Neural progenitor cell (in vitro differentiated cells): ENCODE data around the gene PARP3. TPM values are rescaled to one million over a fixed set of nuclear protein-coding genes. Genes with fewer than 3 reads are reported as not detected.

Experiments
- DNase-seq: peaks from one replicate; pipeline ENCODE4 v3.0.0-alpha.2; 2016; ENCODE audit warnings: low spot score
- H2AFZ ChIP-seq: fragments of 200-600 bp; sonication (generic); replicated peaks from 2 replicates; pipeline ENCODE4 v1.6.1; 2016; ENCODE audit warnings: antibody characterized with exemption
- H3F3A ChIP-seq: fragments of 200-600 bp; sonication (generic); 2 replicates; pipeline ENCODE4 v1.6.1; 2016; ENCODE audit warnings: antibody characterized with exemption, low read depth
- H3K27ac ChIP-seq: fragments of 200-600 bp; sonication (generic); 2 replicates; pipeline ENCODE4 v1.5.1; 2016; ENCODE audit warnings: mild to moderate bottlenecking
- H3K27me3 ChIP-seq: fragments of 200-600 bp; sonication (generic); 2 replicates; pipeline ENCODE4 v1.6.1; 2016; ENCODE audit warnings: mild to moderate bottlenecking, moderate library complexity
- H3K36me3 ChIP-seq: fragments of 200-600 bp; sonication (generic); 2 replicates; pipeline ENCODE4 v1.5.1; 2016
- H3K4me1 ChIP-seq: fragments of 200-600 bp; sonication (generic); 2 replicates; pipeline ENCODE4 v1.6.1; 2016; ENCODE audit warnings: mixed run types
- H3K4me2 ChIP-seq: fragments of 200-600 bp; sonication (generic); 2 replicates; pipeline ENCODE4 v1.6.1; 2016
- H3K4me3 ChIP-seq: fragments of 200-600 bp; sonication (generic); 2 replicates; pipeline ENCODE4 v1.5.1; 2016
- H3K79me2 ChIP-seq: fragments of 200-600 bp; sonication (generic); 2 replicates; pipeline ENCODE4 v1.6.1; 2016; ENCODE audit warnings: low read depth
- H3K9ac ChIP-seq: fragments of 200-600 bp; sonication (generic); 2 replicates; pipeline ENCODE4 v1.6.1; 2016
- H3K9me3 ChIP-seq: fragments of 200-600 bp; sonication (generic); 2 replicates; pipeline ENCODE4 v1.5.1; 2016; ENCODE audit warnings: low read depth
- H4K20me1 ChIP-seq: fragments of 200-600 bp; sonication (generic); 2 replicates; pipeline ENCODE4 v1.6.1; 2016; ENCODE audit warnings: low read depth
- H3K27ac Mint-ChIP-seq: 3 replicates; pipeline ENCODE4 v1.8.0; 2021; ENCODE audit warnings: mixed read lengths
- H3K27me3 Mint-ChIP-seq: 2 replicates; pipeline ENCODE4 v1.8.0; 2022; ENCODE audit warnings: low read depth, mild to moderate bottlenecking, inconsistent platforms, moderate library complexity, mixed read lengths; ENCODE audit not compliant: insufficient read depth
- H3K36me3 Mint-ChIP-seq: 3 replicates; pipeline ENCODE4 v1.8.0; 2021; ENCODE audit warnings: mixed read lengths
- H3K4me1 Mint-ChIP-seq: 3 replicates; pipeline ENCODE4 v1.8.0; 2021; ENCODE audit warnings: mixed read lengths
- H3K4me3 Mint-ChIP-seq: 3 replicates; pipeline ENCODE4 v1.8.0; 2021; ENCODE audit warnings: mild to moderate bottlenecking, moderate library complexity, mixed read lengths
- H3K9me3 Mint-ChIP-seq: 3 replicates; pipeline ENCODE4 v1.8.0; 2020; ENCODE audit warnings: mixed read lengths
- EZH2 ChIP-seq: fragments of 200-600 bp; sonication (generic); IDR thresholded peaks from 2 replicates; pipeline ENCODE4 v1.6.1; 2017; ENCODE audit warnings: antibody characterized with exemption, mild to moderate bottlenecking, moderate library complexity
- EZH2phosphoT487 ChIP-seq: fragments of 200-600 bp; sonication (generic); IDR thresholded peaks from 2 replicates; pipeline ENCODE4 v1.6.1; 2017; ENCODE audit warnings: antibody characterized with exemption
- total RNA-seq: library from RNA; depleted of rRNA; stranded (reverse); fragments of >200 nt; gene quantifications from 2 replicates; pipeline ENCODE4 v1.2.3, GENCODE V29; 2015; ENCODE audit warnings: low replicate concordance
- TF ChIP-seq, protein P1 (sequence below): fragments of 200-600 bp; sonication (generic); IDR thresholded peaks from 2 replicates; pipeline ENCODE4 v1.5.1; 2017; ENCODE audit warnings: antibody characterized with exemption, mild to moderate bottlenecking

PARP3 gene
- total RNA-seq, 1 donor from 2014 or later: 3.9 TPM

DNA sequence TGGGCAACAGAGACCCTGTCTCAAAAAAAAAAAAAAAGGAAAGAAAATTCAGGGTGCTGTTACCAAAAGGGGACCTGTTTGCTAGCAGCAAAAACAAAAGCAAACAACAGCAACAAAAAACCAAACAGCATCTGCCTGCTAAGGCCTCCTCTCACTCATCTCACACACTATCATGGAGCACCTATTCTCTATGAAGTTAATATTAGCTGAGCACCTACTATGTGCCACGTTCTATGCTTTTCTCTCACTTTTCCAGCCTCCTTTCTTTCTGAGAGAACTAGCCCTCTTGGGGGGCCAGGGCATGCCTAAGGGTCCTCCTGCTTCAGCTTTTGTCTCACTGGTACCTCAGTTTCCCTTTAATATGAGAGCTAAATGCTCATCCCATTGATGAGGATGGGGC is 12.6 kb downstream of the PARP3 start:
- Histone ChIP-seq H3K27me3 (peaks cover 73% of the 10 kb centered on the region), H3K9ac (no peak overlapping the region), H3K4me3 (no peak overlapping the region), H3K4me2 (no peak overlapping the region), H3K36me3 (no peaks in the 10 kb centered on the region), H2AFZ (no peak overlapping the region), H3K27ac (no peak overlapping the region), H3F3A (peaks cover 21% of the 10 kb centered on the region), H3K9me3 (no peaks in the 10 kb centered on the region), H4K20me1 (peaks cover 17% of the 10 kb centered on the region), H3K79me2 (no peaks in the 10 kb centered on the region), H3K4me1 (peaks cover 13% of the 10 kb centered on the region)
- TF ChIP-seq EZH2 (no peak), EZH2phosphoT487 (no peak)
- TF ChIP-seq, protein P1, sequence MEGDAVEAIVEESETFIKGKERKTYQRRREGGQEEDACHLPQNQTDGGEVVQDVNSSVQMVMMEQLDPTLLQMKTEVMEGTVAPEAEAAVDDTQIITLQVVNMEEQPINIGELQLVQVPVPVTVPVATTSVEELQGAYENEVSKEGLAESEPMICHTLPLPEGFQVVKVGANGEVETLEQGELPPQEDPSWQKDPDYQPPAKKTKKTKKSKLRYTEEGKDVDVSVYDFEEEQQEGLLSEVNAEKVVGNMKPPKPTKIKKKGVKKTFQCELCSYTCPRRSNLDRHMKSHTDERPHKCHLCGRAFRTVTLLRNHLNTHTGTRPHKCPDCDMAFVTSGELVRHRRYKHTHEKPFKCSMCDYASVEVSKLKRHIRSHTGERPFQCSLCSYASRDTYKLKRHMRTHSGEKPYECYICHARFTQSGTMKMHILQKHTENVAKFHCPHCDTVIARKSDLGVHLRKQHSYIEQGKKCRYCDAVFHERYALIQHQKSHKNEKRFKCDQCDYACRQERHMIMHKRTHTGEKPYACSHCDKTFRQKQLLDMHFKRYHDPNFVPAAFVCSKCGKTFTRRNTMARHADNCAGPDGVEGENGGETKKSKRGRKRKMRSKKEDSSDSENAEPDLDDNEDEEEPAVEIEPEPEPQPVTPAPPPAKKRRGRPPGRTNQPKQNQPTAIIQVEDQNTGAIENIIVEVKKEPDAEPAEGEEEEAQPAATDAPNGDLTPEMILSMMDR: no peak
- Mint-ChIP-seq H3K36me3 (peaks cover 3% of the 10 kb centered on the region), H3K4me3 (no peak overlapping the region), H3K9me3 (no peaks in the 10 kb centered on the region), H3K27ac (no peak overlapping the region), H3K4me1 (peaks cover 10% of the 10 kb centered on the region), H3K27me3 (peaks cover 4% of the 10 kb centered on the region)
- DNase-seq: no peak

DNA sequence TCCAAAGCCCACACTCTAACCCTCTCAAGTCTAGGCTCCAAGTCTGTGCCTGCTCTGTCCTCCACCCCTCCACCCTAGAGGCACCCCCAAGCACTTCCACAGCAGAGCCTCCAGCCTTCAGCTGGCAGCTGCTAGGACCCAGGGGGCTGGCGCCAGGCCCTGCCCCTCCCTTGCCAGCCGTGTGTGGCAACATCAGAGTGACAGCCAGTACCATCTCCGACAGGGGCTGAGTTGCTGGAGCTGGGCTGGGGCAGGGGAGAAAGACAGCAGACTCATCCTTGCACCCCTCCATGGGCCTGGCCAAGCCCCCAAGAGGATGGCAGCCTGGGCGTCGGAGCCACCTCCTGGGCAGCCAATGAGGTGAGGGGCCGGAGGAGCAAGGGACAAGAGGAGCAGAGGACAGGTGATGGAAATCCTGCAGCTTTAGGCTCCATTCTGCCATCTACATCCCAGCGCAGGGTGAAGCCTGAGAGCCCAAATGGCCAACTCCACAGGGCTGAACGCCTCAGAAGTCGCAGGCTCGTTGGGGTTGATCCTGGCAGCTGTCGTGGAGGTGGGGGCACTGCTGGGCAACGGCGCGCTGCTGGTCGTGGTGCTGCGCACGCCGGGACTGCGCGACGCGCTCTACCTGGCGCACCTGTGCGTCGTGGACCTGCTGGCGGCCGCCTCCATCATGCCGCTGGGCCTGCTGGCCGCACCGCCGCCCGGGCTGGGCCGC is 13.2 kb downstream of the PARP3 start, which contains the start of gene GPR62:
Gene GPR62, plus strand, starts transcription at position 207 of the 718 bp plus-strand sequence. Its CDS starts 272 bp downstream, at position 479.
- Mint-ChIP-seq H3K4me1 (peaks cover 10% of the 10 kb centered on the region), H3K36me3 (peaks cover 3% of the 10 kb centered on the region), H3K9me3 (no peaks in the 10 kb centered on the region), H3K27me3 (peaks cover 4% of the 10 kb centered on the region), H3K27ac (no peak within 1 kb of the TSS), H3K4me3 (no peak within 1 kb of the TSS)
- Histone ChIP-seq H3F3A (peaks cover 21% of the 10 kb centered on the region), H3K9me3 (no peaks in the 10 kb centered on the region), H3K4me3 (peak within 1 kb of the TSS; percentile 46), H3K27me3 (peaks cover 67% of the 10 kb centered on the region), H2AFZ (peak within 1 kb of the TSS; percentile 75), H4K20me1 (peaks cover 21% of the 10 kb centered on the region), H3K36me3 (no peaks in the 10 kb centered on the region), H3K4me1 (peaks cover 13% of the 10 kb centered on the region), H3K9ac (no peak within 1 kb of the TSS), H3K4me2 (peak within 1 kb of the TSS; percentile 85), H3K79me2 (no peaks in the 10 kb centered on the region), H3K27ac (no peak within 1 kb of the TSS)
- TF ChIP-seq, protein P1: no peak
- TF ChIP-seq EZH2 (no peak), EZH2phosphoT487 (peak; percentile 37)
- DNase-seq: no peak

- Histone ChIP-seq H2AFZ (peak overlapping the region; percentile 75), H3K4me1 (peaks cover 13% of the 10 kb centered on the region), H3K27me3 (peaks cover 64% of the 10 kb centered on the region), H3K79me2 (no peaks in the 10 kb centered on the region), H3K9me3 (no peaks in the 10 kb centered on the region), H3F3A (peaks cover 21% of the 10 kb centered on the region), H3K4me3 (peak overlapping the region; percentile 46), H4K20me1 (peaks cover 27% of the 10 kb centered on the region), H3K36me3 (no peaks in the 10 kb centered on the region), H3K4me2 (peak overlapping the region; percentile 85), H3K27ac (no peak overlapping the region), H3K9ac (no peak overlapping the region)
- Mint-ChIP-seq H3K27me3 (peaks cover 4% of the 10 kb centered on the region), H3K4me1 (peaks cover 10% of the 10 kb centered on the region), H3K9me3 (no peaks in the 10 kb centered on the region), H3K4me3 (no peak overlapping the region), H3K27ac (no peak overlapping the region), H3K36me3 (peaks cover 3% of the 10 kb centered on the region)
- DNase-seq: peak; percentile 84
- TF ChIP-seq, protein P1: peak; percentile 67
- TF ChIP-seq EZH2phosphoT487 (peak; percentile 51), EZH2 (peak; percentile 70)
Measured at GRCh38 chr3:51955893-51956770, 14.0 kb downstream of the PARP3 start.
